Skeletal muscle satellite cell (primary cell): Measurements from ENCODE around the gene G3BP1.
"Not testable (repeated sequence)": the region's sequence is repeated elsewhere in the genome, so short reads cannot be mapped to it uniquely, and the experiment has no call there.

Experiments
- H3K27me3 ChIP-seq: 2 replicates; pipeline ENCODE4 v1.7.0; 2013; ENCODE audit warnings: low read length; ENCODE audit not compliant: control insufficient read depth, insufficient read depth
- H3K36me3 ChIP-seq: 2 replicates; pipeline ENCODE4 v1.7.0; 2013; ENCODE audit warnings: mild to moderate bottlenecking, control low read depth, low read length; ENCODE audit not compliant: insufficient read depth
- H3K4me1 ChIP-seq: 2 replicates; pipeline ENCODE4 v1.7.0; 2013; ENCODE audit warnings: low read length; ENCODE audit not compliant: control insufficient read depth, insufficient read depth
- H3K4me2 ChIP-seq: 2 replicates; pipeline ENCODE4 v1.7.0; 2013; ENCODE audit warnings: mild to moderate bottlenecking, low read length
- H3K4me3 ChIP-seq: 2 replicates; pipeline ENCODE4 v1.7.0; 2013; ENCODE audit warnings: low read length
- H3K9ac ChIP-seq: 2 replicates; pipeline ENCODE4 v1.7.0; 2013; ENCODE audit warnings: mild to moderate bottlenecking, low read depth, low read length, moderate library complexity
- H3K9me3 ChIP-seq: replicated peaks from 2 replicates; pipeline ENCODE4 v1.7.0; 2013; ENCODE audit warnings: mild to moderate bottlenecking, control low read depth, low read length

G3BP1 gene

DNA sequence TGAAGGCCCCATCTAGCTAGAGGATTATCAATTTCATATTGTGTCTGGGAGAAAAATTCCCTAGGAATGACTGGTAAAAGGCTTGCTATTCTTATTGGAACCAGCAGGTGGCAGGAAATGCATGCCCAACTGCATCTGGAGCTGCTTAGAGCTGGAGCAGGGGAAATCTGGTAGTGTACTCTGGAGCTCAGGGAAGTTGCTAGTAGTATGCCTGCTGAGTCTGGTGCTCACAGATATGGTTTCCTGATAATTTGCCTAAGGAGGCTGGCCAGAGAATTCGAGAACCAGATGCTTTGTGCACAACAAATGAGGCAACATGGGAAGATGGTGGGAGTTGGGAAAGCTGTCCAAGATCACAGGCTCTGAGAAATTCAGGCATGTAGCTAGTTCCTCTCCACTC, 53.7 kb downstream of the G3BP1 start:
- H3K4me1 ChIP-seq, result no peaks in the 10 kb centered on the region
- H3K9ac ChIP-seq, result no peak overlapping the region
- H3K4me3 ChIP-seq, result no peak overlapping the region
- no peaks in the 10 kb centered on the region for H3K9me3 ChIP-seq
- no peaks in the 10 kb centered on the region for H3K27me3 ChIP-seq
- H3K36me3 ChIP-seq, result peaks cover 10% of the 10 kb centered on the region
- H3K4me2 ChIP-seq, result no peak overlapping the region

DNA sequence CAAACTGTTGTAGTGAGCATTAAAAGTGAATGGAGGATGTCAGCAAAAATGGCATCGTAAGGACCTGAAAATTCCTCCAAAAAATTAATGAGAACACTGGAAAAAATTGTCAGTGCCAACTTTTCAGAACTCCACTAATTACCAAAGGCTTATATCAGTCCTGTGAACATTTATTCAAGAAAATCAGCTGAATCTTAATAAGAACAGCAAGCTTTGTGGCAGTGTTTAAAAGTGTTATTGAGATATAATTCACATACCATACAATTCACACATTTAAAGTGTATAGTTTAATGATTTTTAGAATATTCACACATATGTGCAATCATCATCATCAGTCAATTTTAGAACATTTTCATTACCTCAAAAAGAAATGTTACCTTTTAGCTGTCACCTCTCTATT, 57.6 kb downstream of the G3BP1 start:
- no peaks in the 10 kb centered on the region for H3K27me3 ChIP-seq
- H3K9ac ChIP-seq, result no peak overlapping the region
- H3K36me3 ChIP-seq, result peaks cover 10% of the 10 kb centered on the region
- no peaks in the 10 kb centered on the region for H3K4me1 ChIP-seq
- H3K4me2 ChIP-seq, result no peak overlapping the region
- peaks cover 11% of the 10 kb centered on the region for H3K9me3 ChIP-seq
- no peak overlapping the region for H3K4me3 ChIP-seq

DNA sequence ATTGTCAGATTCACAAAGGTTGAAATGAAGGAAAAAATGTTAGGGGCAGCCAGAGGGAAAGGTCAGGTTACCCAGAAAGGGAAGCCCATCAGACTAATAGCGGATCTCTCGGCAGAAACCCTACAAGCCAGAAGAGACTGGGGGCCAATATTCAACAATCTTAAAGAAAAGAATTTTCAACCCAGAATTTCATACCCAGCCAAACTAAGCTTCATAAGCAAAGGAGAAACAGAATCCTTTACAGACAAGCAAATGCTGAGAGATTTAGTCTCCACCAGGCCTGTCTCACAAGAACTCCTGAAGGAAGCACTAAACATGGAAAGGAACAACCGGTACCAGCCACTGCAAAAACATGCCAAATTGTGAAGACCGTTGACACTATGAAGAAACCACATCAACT, 61.1 kb downstream of the G3BP1 start:
- not testable (repeated sequence) for H3K4me1 ChIP-seq, H3K27me3 ChIP-seq, H3K9ac ChIP-seq, H3K4me2 ChIP-seq, H3K36me3 ChIP-seq, H3K4me3 ChIP-seq
- peaks cover 11% of the 10 kb centered on the region for H3K9me3 ChIP-seq

- Histone ChIP-seq H3K27me3 (no peaks in the 10 kb centered on the region), H3K9me3 (no peaks in the 10 kb centered on the region), H3K4me1 (no peaks in the 10 kb centered on the region), H3K36me3 (no peaks in the 10 kb centered on the region), H3K4me3 (no peak overlapping the region), H3K9ac (no peak overlapping the region), H3K4me2 (no peak overlapping the region)
Observed at GRCh38 chr5:151846765-151847164, 75.0 kb downstream of the G3BP1 start.

DNA sequence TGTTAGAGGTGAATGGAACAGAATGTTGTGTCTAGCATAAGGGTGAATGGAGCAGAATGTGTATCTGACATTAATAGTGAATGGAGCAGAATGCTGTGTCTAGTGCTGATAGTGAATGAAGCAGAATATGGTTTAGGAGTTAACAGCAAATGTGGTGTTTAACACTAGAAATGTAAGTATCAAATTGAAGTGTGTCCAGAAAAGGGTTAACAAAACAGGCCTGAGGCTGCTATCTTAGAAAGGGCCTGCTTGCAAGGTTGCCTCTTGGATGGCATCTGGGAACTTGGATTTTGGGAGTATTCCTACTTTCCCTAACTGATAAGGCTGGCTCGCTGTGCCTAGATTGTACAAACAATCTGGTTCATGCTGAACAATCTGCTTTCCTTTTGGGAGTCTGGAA, 76.1 kb downstream of the G3BP1 start:
- no peaks in the 10 kb centered on the region for H3K36me3 ChIP-seq
- H3K4me2 ChIP-seq, result no peak overlapping the region
- no peaks in the 10 kb centered on the region for H3K27me3 ChIP-seq
- H3K9me3 ChIP-seq, result no peaks in the 10 kb centered on the region
- H3K9ac ChIP-seq, result no peak overlapping the region
- H3K4me3 ChIP-seq, result no peak overlapping the region
- H3K4me1 ChIP-seq, result no peaks in the 10 kb centered on the region

- Histone ChIP-seq H3K4me3 (no peak overlapping the region), H3K9ac (no peak overlapping the region), H3K4me2 (no peak overlapping the region), H3K36me3 (no peaks in the 10 kb centered on the region), H3K27me3 (no peaks in the 10 kb centered on the region), H3K9me3 (no peaks in the 10 kb centered on the region), H3K4me1 (no peaks in the 10 kb centered on the region)
Observed at GRCh38 chr5:151855701-151856100, 83.9 kb downstream of the G3BP1 start.

- Histone ChIP-seq H3K4me1 (no peaks in the 10 kb centered on the region), H3K9me3 (no peaks in the 10 kb centered on the region), H3K36me3 (no peaks in the 10 kb centered on the region), H3K9ac (no peak overlapping the region), H3K4me3 (no peak overlapping the region), H3K4me2 (no peak overlapping the region), H3K27me3 (no peaks in the 10 kb centered on the region)
Observed at GRCh38 chr5:151856861-151857260, 85.1 kb downstream of the G3BP1 start.

- H3K4me2 ChIP-seq, H3K4me3 ChIP-seq, H3K9me3 ChIP-seq, H3K4me1 ChIP-seq, H3K27me3 ChIP-seq, H3K9ac ChIP-seq, H3K36me3 ChIP-seq: not testable (repeated sequence)
Observed at GRCh38 chr5:151860867-151861266, 89.1 kb downstream of the G3BP1 start.
